Ascending aorta (tissue), 2 donors: ENCODE data around the gene LRP2BP. TPM values are rescaled to one million over a fixed set of nuclear protein-coding genes. Genes with fewer than 3 reads are reported as not detected.

Experiments used
- DNase-seq, 2 donors: peaks; one replicate each; pipeline ENCODE4 v3.0.0-alpha.2; 2019; ENCODE audit warnings: low spot score in 2 of 2
- H3K27ac ChIP-seq, 2 donors: fragments of 200-600 bp; sonication (generic); one replicate each; pipeline ENCODE4 v1.5.1; 2016 to 2017; ENCODE audit warnings: mild to moderate bottlenecking in 1 of 2
- H3K27me3 ChIP-seq: fragments of 200-600 bp; sonication (generic); one replicate; pipeline ENCODE4 v1.5.1; 2017
- H3K36me3 ChIP-seq, 2 donors: fragments of 200-600 bp; sonication (generic); one replicate each; pipeline ENCODE4 v1.5.1; 2016
- H3K4me1 ChIP-seq, 2 donors: fragments of 200-600 bp; sonication (generic); one replicate each; pipeline ENCODE4 v1.5.1; 2016 to 2017; ENCODE audit warnings: mild to moderate bottlenecking in 1 of 2
- H3K4me3 ChIP-seq, 2 donors: fragments of 200-600 bp; sonication (generic); one replicate each; pipeline ENCODE4 v1.5.1; 2016 to 2017; ENCODE audit warnings: mild to moderate bottlenecking in 1 of 2
- H3K9me3 ChIP-seq, 2 donors: fragments of 200-600 bp; sonication (generic); one replicate each; pipeline ENCODE4 v1.5.1; 2016
- CTCF ChIP-seq, 3 experiments: fragments of 200-600 bp in 2 of 3; fragments of 450-650 bp in 1 of 3; sonication (generic) in 2 of 3; IDR thresholded peaks; one replicate each; pipeline ENCODE4 v1.5.1; 2016 to 2019; ENCODE audit warnings: antibody characterized with exemption in 3 of 3, mild to moderate bottlenecking in 1 of 3, moderate library complexity in 1 of 3
- intact Hi-C: fragments of 100-400 bp; cut with DNase I; formaldehyde crosslinking; loops from one replicate; pipeline ENCODE4 v1.15.1; 2023
- total RNA-seq: library from RNA; depleted of rRNA; stranded (reverse); fragments of >200 nt; gene quantifications from one replicate; pipeline ENCODE4 v1.1.0, GENCODE V29; 2016

LRP2BP gene
- total RNA-seq, 1 donor from 2014 or later, result 0.53 TPM

- no peak for DNase-seq
- TF ChIP-seq CTCF (IDR thresholded peaks at IDR 0.05), result no peak
- Histone ChIP-seq H3K4me1 (peaks cover 0 to 17% of the 10 kb centered on the region in 2 donors), H3K36me3 (peaks cover 14 to 16% of the 10 kb centered on the region in 2 donors), H3K9me3 (no peaks in the 10 kb centered on the region), H3K27me3 (no peaks in the 10 kb centered on the region), H3K27ac (no peak overlapping the region), H3K4me3 (no peak overlapping the region)
- intact Hi-C loops, result loop anchor here (10.0 kb wide), 1 partner anchor 217 kb away; the partner anchor contains the start of genes CFAP97 and SNX25
Measured at GRCh38 chr4:185421366-185422124, 25.8 kb upstream of the LRP2BP start.

GRCh38 chr4:185416955-185417354 lies 21.2 kb upstream of the LRP2BP start:
- DNase-seq, result no peak
- peaks cover 21 to 38% of the 10 kb centered on the region in 2 donors for H3K36me3 ChIP-seq

GRCh38 chr4:185412412-185412811 lies 16.7 kb upstream of the LRP2BP start:
- H3K36me3 ChIP-seq, result peaks cover 17 to 61% of the 10 kb centered on the region in 2 donors
- no peak for TF ChIP-seq CTCF (IDR thresholded peaks at IDR 0.05)
- H3K9me3 ChIP-seq, result no peaks in the 10 kb centered on the region
- H3K4me1 ChIP-seq, result peaks cover 0 to 7% of the 10 kb centered on the region in 2 donors
- peak in 1 of 2 donors; percentile 66 for DNase-seq
- H3K27ac ChIP-seq, result peak overlapping the region; percentile 45 to 81
- H3K4me3 ChIP-seq, result no peak overlapping the region
- H3K27me3 ChIP-seq, result no peaks in the 10 kb centered on the region
- intact Hi-C loops, result no loop called here

More at GRCh38 chr4:185416955-185417354, 21.2 kb upstream of the LRP2BP start:
- Histone ChIP-seq H3K27me3 (no peaks in the 10 kb centered on the region), H3K4me3 (no peak overlapping the region), H3K4me1 (peaks cover 7% of the 10 kb centered on the region in 2 donors), H3K9me3 (no peaks in the 10 kb centered on the region), H3K27ac (no peak overlapping the region)
- no peak for TF ChIP-seq CTCF (IDR thresholded peaks at IDR 0.05)
- intact Hi-C loops, result no loop called here

- no peak for TF ChIP-seq CTCF (IDR thresholded peaks at IDR 0.05)
- DNase-seq, result no peak
- Histone ChIP-seq H3K4me3 (no peak overlapping the region), H3K9me3 (no peaks in the 10 kb centered on the region), H3K27ac (peak overlapping the region; percentile 45 to 81), H3K36me3 (peaks cover 12 to 60% of the 10 kb centered on the region in 2 donors), H3K27me3 (no peaks in the 10 kb centered on the region), H3K4me1 (peaks cover 0 to 7% of the 10 kb centered on the region in 2 donors)
- intact Hi-C loops, result no loop called here
Measured at GRCh38 chr4:185411849-185412248, 16.1 kb upstream of the LRP2BP start.

- no peaks in the 10 kb centered on the region for H3K27me3 ChIP-seq
- no peak for DNase-seq
- no peak overlapping the region for H3K27ac ChIP-seq
- intact Hi-C loops, result no loop called here
- no peak for TF ChIP-seq CTCF (IDR thresholded peaks at IDR 0.05)
- peaks cover 21 to 58% of the 10 kb centered on the region in 2 donors for H3K36me3 ChIP-seq
- H3K4me1 ChIP-seq, result peaks cover 0 to 7% of the 10 kb centered on the region in 2 donors
- no peak overlapping the region for H3K4me3 ChIP-seq
- no peaks in the 10 kb centered on the region for H3K9me3 ChIP-seq
Measured at GRCh38 chr4:185408432-185408831, 12.7 kb upstream of the LRP2BP start.
